Pulmonary artery endothelial cell (primary cell): ENCODE measurements around the gene WDR86. TPM values are rescaled to one million over a fixed set of nuclear protein-coding genes. Genes with fewer than 3 reads are reported as not detected.

ENCODE experiments used
- DNase-seq: peaks from one replicate; pipeline ENCODE4 v3.0.0-alpha.2; 2011; ENCODE audit warnings: low read depth, low spot score
- total RNA-seq: library from RNA; depleted of rRNA; stranded (reverse); fragments of >200 nt; gene quantifications from 2 replicates; pipeline ENCODE4 v1.2.3, GENCODE V29; 2014

The WDR86 gene
- total RNA-seq, 1 donor from 2014 or later = not detected

- no peak for DNase-seq
Observed at GRCh38 chr7:151406886-151407583, 2.8 kb downstream of the WDR86 start.

- DNase-seq = no peak
Observed at GRCh38 chr7:151406051-151406875, 3.6 kb downstream of the WDR86 start.

GRCh38 chr7:151405588-151405987 is 4.2 kb downstream of the WDR86 start:
- no peak for DNase-seq

- DNase-seq = no peak
Observed at GRCh38 chr7:151405056-151405455, 4.8 kb downstream of the WDR86 start.

- no peak for DNase-seq
Observed at GRCh38 chr7:151404216-151405011, 5.4 kb downstream of the WDR86 start.

GRCh38 chr7:151403764-151404163 is 6.1 kb downstream of the WDR86 start:
- DNase-seq = no peak

- no peak for DNase-seq
Observed at GRCh38 chr7:151402029-151402835, 7.6 kb downstream of the WDR86 start.

GRCh38 chr7:151400626-151401315 is 9.1 kb downstream of the WDR86 start:
- no peak for DNase-seq

- DNase-seq = no peak
Observed at GRCh38 chr7:151399906-151400305, 9.9 kb downstream of the WDR86 start.

GRCh38 chr7:151399305-151399601 is 10.6 kb downstream of the WDR86 start:
- DNase-seq = no peak

- DNase-seq = no peak
Observed at GRCh38 chr7:151398446-151399304, 11.2 kb downstream of the WDR86 start.

- no peak for DNase-seq
Observed at GRCh38 chr7:151397026-151397425, 12.8 kb downstream of the WDR86 start.

- no peak for DNase-seq
Observed at GRCh38 chr7:151396328-151396970, 13.4 kb downstream of the WDR86 start.

- no peak for DNase-seq
Observed at GRCh38 chr7:151395036-151395367, 14.8 kb downstream of the WDR86 start.

GRCh38 chr7:151394076-151395035 is 15.5 kb downstream of the WDR86 start:
- DNase-seq = no peak

GRCh38 chr7:151393031-151393977 is 16.5 kb downstream of the WDR86 start:
- DNase-seq = no peak

- no peak for DNase-seq
Observed at GRCh38 chr7:151392426-151392825, 17.4 kb downstream of the WDR86 start.
